Loucy (cell line): ENCODE data around the gene TMEM95.

Experiments used
- CTCF ChIP-seq: fragments of 200-600 bp; sonication (generic); conservative IDR thresholded peaks from 2 replicates; pipeline ENCODE4 v1.5.1; 2014; ENCODE audit warnings: mild to moderate bottlenecking, antibody characterized with exemption, low read length
- EZH2phosphoT487 ChIP-seq: fragments of 200-600 bp; IDR thresholded peaks from 2 replicates; pipeline ENCODE4 v1.6.1; 2018; ENCODE audit warnings: antibody characterized with exemption, mild to moderate bottlenecking, moderate library complexity, borderline replicate concordance

GRCh38 chr17:7403977-7404736 is 49.2 kb downstream of the TMEM95 start, which contains the start of gene TMEM256:
- TF ChIP-seq CTCF (no peak), EZH2phosphoT487 (no peak)
